ENCODE measurements around the gene SLC34A1.

The SLC34A1 gene

GRCh38 chr5:177431317-177432142 is 47.3 kb downstream of the SLC34A1 start:
- peak; percentile 65 to 71 for DNase-seq (ENCODE audit: low read depth in 2 of 2)

GRCh38 chr5:177432143-177432838 is 48.1 kb downstream of the SLC34A1 start:
- DNase-seq (ENCODE audit: low read depth in 2 of 2): peak; percentile 52 to 58

- no peak for DNase-seq (ENCODE audit: low read depth in 2 of 2)
Observed at GRCh38 chr5:177432839-177433657, 48.8 kb downstream of the SLC34A1 start.

DNA sequence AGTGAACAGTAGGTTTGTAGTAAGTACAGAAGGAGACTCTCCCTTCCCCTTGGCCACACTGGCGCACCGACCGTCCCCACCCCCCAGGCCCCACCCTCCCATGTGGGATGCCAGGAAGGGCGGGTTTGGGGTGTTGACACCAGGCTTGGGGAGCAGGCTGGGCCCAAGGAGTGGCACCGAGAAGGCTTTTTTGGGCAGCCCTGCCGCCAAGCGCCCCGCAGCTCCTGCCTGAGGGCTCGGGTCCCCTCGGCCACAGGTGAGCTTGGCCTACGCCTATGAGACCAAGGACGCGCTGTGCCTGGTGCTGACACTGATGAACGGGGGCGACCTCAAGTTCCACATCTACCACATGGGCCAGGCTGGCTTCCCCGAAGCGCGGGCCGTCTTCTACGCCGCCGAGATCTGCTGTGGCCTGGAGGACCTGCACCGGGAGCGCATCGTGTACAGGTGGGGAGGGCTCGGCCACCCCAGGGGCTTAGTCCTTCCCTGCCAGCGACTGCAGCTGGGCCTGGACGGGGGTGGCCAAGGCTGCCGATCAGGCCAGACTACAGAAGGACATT is 49.5 kb downstream of the SLC34A1 start:
- DNase-seq (ENCODE audit: low read depth in 2 of 2): no peak

GRCh38 chr5:177434437-177434836 is 50.2 kb downstream of the SLC34A1 start:
- peak; percentile 50 to 64 for DNase-seq (ENCODE audit: low read depth in 2 of 2)

DNA sequence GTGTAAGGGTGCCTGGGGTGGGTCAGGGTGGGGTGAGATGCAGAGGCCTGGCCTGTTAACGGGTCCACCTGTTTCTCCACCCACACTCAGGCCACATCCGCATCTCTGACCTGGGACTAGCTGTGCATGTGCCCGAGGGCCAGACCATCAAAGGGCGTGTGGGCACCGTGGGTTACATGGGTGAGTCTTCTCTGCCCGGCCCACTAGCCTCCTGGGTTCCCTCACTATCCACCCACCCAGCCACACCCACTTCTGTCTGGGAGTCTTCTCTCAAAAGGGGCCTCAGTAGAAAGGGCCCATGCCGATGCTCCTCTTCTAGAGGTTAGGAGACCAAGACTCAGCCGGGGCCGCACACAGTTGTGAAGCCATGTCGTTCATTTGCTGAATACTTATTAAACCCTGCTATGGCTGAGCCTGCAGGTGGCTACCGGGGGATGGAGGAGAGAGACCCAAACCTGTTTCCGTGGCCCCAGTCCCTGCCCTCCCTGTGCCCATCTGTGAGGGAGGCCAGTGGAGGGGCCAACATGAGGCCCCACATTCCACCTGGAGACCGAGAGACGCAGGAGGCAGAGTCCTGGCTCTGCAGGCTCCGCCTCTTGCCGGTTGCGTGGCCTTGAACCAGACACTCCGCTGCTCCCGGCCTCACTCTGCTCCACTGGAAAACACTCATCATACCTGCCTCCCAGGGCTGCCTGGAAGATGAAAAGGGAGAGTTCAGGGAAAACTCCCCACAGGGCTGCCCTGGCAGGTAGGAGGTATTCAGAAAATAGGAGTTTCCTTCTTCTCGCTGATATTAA is 50.9 kb downstream of the SLC34A1 start:
- no peak for DNase-seq (ENCODE audit: low read depth in 2 of 2)

DNA sequence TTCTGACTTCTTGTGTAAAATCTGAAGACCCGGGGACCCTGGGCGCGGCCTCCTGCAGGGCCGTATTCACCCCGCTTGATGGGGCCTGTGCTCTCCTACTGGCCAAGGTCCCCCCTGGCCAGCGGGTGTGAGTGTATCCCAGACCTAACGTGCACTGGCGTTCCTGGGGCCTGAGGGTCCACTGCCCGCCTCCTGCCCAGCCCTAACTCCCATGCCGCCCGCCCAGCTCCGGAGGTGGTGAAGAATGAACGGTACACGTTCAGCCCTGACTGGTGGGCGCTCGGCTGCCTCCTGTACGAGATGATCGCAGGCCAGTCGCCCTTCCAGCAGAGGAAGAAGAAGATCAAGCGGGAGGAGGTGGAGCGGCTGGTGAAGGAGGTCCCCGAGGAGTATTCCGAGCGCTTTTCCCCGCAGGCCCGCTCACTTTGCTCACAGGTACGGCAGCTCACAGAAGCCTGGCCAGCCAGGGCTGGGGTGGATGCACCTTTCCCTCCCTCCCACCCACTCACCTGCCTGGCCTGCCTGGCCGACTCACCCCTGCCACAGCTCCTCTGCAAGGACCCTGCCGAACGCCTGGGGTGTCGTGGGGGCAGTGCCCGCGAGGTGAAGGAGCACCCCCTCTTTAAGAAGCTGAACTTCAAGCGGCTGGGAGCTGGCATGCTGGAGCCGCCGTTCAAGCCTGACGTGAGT is 51.8 kb downstream of the SLC34A1 start:
- DNase-seq (ENCODE audit: low read depth in 2 of 2): no peak

GRCh38 chr5:177437623-177438022 is 53.4 kb downstream of the SLC34A1 start:
- DNase-seq (ENCODE audit: low read depth in 2 of 2): no peak

- DNase-seq (ENCODE audit: low read depth in 2 of 2): no peak
Observed at GRCh38 chr5:177438468-177438867, 54.2 kb downstream of the SLC34A1 start.

DNA sequence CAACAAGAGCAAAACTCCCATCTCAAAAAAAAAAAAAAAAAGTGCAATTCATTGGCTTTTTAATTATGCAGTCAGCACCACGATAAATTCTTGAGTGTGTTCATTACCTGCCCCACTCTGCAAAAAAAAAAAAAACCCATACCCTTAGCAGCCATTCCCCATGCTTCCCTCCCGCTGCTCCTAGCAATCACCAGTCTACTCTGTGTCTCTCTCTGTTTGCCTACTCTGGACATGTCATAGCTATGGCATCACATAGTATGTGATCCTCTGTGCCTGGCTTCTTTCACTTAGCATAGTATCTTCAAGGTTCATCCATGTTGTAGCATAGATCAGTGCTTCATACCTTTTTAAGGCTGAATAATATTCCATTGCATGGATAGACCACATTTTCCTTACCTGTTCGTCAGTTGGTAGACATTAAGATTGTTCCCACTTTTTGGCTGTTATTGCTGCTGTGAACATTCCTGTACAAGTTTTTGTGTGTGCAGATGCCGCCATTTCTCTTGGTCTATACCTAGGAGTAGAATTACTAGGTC is 55.4 kb downstream of the SLC34A1 start:
- DNase-seq (ENCODE audit: low read depth in 2 of 2): no peak

GRCh38 chr5:177440211-177440989 is 56.2 kb downstream of the SLC34A1 start:
- peak in 1 of 2 donors; percentile 47 for DNase-seq (ENCODE audit: low read depth in 2 of 2)

DNA sequence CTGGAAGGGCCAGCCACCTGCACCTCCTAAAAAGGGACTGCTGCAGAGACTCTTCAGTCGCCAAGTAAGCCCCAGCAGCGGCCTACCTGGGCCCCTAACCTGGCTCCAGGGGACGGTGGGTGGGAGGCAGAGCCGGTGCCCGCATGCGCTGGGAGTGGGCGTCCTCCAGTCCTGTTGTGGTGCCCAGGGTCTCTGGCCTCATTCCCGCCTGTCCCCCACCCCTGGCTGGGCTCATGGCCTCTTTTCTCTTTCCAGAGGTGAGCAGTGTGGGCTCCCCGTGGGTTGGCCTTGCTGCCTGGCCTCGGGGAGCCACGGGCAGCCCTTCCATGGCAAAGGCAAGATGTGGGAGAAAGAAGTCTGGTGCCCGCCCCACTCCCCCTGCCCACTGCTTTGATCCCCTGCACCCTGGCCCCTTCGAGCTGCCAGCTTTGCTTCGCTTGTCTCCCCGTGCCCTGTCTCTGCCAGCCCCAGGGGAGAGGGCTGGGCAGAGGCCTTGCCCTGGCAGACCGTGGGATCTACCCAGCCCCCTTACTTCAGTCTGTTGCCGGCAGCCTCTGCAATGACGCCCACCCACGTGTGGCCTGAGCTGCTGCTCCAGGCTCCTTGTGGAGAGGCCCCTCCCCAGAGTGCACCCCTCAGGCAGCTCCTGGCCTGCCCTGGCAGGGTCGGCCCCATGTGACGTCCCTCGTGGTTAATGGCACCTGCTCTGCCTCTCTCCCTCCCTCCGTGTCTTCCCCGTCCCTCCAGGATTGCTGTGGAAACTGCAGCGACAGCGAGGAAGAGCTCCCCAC is 57.0 kb downstream of the SLC34A1 start:
- no peak for DNase-seq (ENCODE audit: low read depth in 2 of 2)

DNA sequence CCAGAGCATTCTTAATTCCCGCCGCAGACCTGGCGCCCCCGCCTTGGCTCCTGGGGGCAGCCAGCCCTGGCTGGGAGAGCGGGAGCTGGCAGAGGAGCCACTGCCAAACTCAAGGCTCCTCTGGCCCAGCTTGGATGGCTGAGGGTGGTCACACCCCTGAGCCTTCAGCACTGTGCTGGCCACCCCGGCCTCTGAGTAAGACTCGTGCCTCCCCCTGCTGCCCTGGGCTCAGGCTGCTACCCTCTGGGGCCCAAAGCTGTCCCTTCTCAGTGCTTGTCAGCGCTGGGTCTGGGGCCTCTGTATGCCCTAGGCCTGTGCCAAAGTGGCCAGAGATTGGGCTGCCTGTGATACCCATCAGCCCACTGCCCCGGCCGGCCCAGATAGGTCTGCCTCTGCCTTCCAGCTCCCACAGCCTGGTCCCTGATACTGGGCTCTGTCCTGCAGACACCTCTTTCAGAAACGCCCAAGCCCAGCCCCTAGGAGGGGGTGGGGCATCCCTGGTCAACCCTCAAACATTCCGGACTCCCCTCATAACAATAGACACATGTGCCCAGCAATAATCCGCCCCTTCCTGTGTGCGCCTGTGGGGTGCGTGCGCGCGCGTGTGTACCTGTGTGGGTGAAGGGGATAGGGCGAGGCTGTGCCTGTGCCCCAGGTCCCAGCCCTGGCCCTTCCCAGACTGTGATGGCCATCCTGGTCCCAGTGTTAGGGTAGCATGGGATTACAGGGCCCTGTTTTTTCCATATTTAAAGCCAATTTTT is 58.0 kb downstream of the SLC34A1 start:
- no peak for DNase-seq (ENCODE audit: low read depth in 2 of 2)

- no peak for DNase-seq (ENCODE audit: low read depth in 2 of 2)
Observed at GRCh38 chr5:177443144-177443983, 59.1 kb downstream of the SLC34A1 start.

DNA sequence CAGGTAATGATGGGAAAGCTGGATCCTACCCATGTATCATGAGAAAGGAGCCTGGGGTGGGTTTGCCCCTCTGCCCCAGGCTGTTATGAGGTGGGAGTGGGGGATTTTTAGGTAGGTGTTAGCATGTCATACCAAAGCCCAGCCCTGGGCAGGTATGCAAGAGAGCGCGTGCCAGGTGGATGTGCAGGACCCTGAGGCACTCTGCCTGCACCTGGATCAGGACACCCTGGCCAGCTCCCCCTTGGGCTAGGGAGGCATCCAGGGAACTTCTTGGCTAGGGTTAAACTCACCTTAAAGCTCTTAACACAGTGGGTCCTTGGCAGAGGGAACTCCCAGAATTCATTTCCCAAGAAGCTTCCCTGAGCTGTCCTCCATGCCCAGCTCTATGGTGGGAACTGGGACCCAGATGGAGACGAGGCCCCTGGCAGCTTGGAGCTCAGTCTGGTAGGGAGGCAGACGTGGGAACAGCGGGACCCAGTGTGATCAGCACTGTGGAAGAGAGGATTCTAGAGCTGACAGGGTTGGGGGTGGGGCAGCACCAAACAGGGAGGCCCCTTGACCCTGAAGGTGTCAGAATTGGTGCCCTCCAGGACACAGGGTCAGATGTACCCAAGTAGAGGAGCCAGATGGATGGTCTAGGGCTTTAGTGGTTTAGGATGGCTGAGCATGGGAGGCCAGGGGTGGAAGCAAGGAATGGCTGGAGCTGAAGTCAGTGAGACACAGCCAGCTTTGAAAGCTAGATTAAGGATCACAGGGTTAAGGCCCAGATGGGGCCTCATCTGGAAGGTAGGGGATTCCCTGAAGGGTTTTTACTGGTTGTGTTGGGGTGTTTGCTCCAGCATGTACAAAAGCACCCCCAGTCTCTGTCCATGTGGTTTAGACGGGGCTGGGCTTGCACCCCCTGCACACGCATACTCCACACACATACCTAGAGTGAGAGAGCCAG is 60.1 kb downstream of the SLC34A1 start:
- DNase-seq (ENCODE audit: low read depth in 2 of 2): no peak

Data from stimulated activated CD4-positive, alpha-beta T cell treated with anti-CD3 and anti-CD28 coated beads, Interleukin-4, amount 100 ng/mL, for 48 hours (primary cell).